Renal cortical epithelial cell (primary cell): Measurements from ENCODE around the gene PBX3. TPM values are rescaled to one million over a fixed set of nuclear protein-coding genes. Genes with fewer than 3 reads are reported as not detected.
"Not testable (repeated sequence)": the region's sequence is repeated elsewhere in the genome, so short reads cannot be mapped to it uniquely, and the experiment has no call there.

ENCODE experiments used
- DNase-seq: peaks from one replicate; pipeline ENCODE4 v3.0.0-alpha.2; 2011; ENCODE audit warnings: low read depth
- total RNA-seq: library from RNA; depleted of rRNA; stranded (reverse); fragments of >200 nt; gene quantifications from 2 replicates; pipeline ENCODE4 v1.2.3, GENCODE V29; 2014

Gene PBX3
- total RNA-seq, 1 donor from 2014 or later, result 15.5 TPM

- DNase-seq, result not testable (repeated sequence)
These were observed 31.5 kb downstream of the PBX3 start for GRCh38 chr9:125778538-125779219.

- DNase-seq, result not testable (repeated sequence)
These were observed 32.0 kb downstream of the PBX3 start for GRCh38 chr9:125779220-125779565.

DNA sequence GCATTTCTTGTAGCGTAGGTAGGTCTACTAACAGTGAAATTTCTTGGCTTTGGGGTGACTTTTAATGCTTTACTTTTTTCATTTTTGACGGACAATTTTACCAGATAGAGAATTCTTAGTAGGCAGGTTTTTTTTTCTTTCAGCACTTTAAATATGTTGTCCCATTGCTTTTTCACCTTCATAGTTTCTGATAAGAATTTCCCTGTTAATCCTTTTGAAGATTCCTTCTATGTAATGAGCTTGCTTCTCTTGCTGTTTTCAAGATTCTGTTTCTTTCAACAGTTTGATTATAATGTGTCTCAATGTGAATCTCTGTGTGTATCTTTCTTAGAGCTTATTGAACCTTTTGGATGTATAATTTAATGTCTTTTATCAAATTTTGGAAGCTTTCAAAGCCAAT is 35.5 kb downstream of the PBX3 start:
- no peak for DNase-seq

DNA sequence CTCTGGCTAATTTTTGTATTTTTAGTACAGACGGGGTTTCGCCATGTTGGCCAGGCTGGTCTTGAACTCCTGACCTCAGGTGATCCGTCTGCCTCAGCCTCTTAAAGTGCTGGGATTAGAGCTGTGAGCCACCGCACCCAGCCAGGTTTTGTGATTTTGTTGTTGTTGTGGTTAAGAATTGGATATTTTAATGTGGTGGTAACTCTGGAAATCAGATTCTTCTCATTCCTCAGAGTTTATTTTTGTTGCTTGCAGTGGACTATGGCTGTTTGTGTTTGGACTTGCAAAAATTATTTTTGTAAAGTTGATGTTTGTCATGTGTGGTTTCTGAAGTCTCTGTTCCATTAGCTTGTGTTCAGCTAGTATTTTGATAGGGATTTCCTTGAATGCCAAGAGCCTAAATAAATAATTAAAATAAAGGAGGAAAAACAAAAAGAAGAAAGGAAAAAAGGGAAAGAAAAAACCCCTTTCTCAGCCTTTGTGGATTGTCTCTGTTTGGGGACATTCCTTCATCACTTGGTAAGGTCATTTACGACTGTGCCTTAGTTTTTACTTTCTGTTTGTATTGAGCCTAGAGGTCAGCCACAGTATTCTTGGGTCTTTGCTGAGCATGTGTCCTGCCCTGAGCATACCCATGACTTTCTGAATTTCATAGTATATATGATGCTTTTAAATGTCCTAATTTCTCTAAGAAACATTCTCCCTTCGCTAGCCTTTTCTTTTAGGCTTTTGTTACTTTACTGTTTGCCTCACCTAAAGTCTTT is 37.3 kb downstream of the PBX3 start:
- peak; percentile 53 for DNase-seq

GRCh38 chr9:125785248-125785751 is 38.1 kb downstream of the PBX3 start:
- DNase-seq, result no peak

GRCh38 chr9:125787715-125788114 is 40.5 kb downstream of the PBX3 start:
- no peak for DNase-seq

- DNase-seq, result no peak
These were observed 42.0 kb downstream of the PBX3 start for GRCh38 chr9:125789196-125789595.

- DNase-seq, result no peak
These were observed 47.5 kb downstream of the PBX3 start for GRCh38 chr9:125794708-125795107.

DNA sequence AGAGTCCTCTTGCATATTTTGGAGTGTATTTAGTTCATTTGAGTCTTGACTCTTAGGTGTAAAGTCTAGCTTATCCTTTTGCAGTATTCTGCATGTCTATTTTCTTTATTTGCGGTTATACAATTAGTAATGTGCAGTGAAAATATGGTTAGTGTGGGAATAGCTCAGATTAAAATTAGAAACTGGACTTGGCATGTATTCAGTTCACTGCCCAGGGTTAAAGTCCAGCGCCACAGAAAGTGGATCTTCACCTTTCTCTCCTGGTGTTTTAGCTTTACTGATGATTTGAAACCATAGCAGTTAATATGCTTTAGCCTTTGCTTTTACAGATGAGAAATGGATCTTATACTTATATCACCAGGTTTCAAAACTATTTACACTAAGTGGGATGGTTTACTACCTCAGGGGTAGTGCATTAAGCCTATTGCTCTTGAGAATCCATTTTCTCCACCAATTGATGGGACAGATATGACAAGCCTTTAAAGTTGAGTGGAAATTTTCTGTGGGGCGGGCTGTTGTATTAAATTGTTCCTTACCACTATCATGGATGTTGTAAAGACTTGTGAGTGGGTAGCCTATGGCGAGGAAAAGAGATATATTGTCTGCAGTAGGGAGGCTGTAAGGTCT is 48.9 kb downstream of the PBX3 start:
- no peak for DNase-seq

DNA sequence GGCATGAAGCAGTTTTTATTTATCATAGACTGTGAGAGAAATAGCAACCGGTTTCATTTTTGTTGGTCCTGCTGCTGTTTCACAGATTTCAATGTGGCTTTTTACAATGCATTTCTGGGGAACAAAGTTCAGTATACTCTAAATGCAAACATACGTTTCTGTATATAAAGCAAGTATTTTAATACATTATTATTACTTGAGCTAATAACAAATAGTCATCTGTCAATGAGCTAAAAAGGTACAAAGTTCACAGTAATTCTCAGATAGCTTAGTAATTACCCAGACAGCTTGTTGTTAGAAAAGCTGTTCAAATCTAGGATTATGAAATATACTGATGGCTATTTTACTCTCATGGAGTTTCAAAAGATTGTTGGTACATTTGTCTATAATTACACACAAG is 50.8 kb downstream of the PBX3 start:
- DNase-seq, result no peak

- DNase-seq, result no peak
These were observed 56.4 kb downstream of the PBX3 start for GRCh38 chr9:125803526-125803925.

DNA sequence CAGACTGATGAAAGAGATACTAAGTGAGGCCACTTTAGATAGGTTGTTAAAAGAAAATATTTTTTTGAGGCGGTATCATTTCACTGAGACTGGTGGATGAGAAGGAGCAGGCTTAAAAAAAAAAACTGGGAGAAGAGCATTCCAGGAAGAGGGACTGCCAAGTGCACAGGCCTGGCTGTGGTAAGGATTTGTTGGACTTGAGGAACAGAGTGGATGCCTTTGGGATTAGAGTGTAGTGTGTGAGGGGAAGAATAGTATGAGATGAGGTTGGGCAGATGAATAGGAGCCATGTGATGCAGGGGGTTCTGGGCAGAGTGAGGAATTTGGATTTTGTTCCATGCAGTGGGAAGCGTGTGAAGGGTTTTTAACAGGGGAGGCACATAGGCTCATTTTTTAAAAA is 57.9 kb downstream of the PBX3 start:
- no peak for DNase-seq

DNA sequence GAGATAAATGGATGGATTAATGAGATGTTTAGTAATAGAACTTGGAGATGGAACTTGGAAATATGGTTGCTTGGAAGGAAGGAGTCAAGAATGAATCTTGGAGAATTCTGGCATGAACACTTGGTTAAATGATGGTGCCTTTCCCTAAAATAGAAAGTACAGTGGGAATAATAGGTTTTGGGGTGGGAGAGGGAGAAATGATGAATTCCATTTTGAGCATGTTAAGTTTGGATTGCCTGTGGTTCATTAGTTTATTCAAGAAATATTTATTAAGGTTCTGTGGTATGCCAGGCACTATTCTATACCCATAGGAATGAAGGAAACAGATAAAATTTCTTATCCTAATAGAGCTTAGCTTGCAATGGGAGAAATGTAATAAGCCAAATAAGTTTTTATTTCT is 58.4 kb downstream of the PBX3 start:
- DNase-seq, result no peak

GRCh38 chr9:125807079-125807478 is 59.9 kb downstream of the PBX3 start:
- peak; percentile 52 for DNase-seq

DNA sequence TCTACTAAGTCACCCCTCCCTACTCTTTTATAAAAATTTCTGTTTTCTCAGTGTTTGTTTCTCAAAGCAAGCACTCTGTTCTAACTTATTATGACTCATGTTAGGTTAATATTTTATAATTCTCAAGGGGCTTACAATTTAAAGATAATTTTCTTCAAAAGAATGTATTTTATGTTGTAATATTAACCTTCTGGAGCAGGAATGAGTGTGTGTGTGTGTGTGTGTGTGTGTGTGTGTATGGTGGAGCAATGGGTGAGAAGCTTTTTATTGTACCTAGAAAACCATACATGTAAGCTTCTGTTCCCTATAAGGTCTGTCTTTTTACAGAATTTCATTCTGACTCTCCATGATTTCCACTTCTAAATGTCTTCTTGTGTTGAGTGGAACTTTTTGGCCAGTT is 63.0 kb downstream of the PBX3 start:
- no peak for DNase-seq

DNA sequence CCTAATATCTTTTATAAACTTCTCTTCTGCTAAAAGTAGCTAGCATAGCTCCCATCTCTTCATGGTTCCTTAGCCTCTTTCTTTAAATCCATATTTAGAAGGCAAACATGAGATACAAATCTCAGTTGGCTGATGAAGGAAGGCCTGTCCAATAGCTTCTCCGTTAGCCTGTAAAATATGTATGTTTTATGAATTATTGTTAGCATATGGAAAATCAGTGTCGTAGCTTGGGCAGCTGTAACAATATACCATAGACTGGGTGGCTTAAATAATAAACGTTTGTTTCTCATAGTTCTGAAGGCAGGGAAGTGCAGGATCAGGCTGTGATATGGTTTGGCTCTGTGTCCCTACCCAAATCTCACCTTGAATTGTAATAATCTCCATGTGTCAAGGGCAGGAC is 63.8 kb downstream of the PBX3 start:
- no peak for DNase-seq

DNA sequence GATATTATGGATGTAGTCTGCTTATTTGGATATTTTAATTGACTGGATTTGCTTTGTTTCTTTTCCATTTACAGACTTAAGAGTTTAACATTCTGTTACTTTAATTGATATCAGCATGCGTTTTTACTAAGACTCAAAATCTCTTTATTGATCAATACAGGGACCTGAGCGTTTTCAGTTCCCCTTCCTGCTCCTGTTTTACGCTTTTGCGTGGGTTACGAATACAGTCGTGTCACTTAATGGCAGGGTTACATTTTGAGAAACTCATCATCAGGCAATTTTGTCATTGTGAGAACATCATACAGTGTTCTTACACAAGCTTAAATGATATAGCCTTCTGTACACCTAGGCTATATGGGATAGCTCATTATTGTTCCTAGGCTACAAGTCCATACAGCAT is 65.2 kb downstream of the PBX3 start:
- DNase-seq, result no peak

- DNase-seq, result peak; percentile 77
These were observed 68.4 kb downstream of the PBX3 start for GRCh38 chr9:125815568-125815967.

DNA sequence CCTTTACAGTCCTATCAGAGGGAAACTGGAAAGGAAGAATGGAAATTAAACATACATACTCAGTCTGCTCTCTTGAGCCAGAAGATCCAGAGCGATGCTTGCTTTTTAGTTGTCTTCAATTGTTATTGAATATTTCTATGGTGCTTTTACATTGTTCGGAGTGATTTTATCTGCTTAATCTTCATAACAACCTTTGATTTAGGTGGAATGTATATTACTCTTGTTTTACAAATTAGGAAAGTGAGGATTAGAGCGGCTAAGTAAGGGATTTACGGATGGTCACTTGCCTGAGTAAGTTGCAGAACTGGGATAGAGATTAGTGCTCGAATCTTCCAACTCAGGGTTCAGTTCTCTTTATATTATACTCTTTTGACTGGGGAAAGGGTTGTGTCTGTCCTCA is 69.1 kb downstream of the PBX3 start:
- no peak for DNase-seq

DNA sequence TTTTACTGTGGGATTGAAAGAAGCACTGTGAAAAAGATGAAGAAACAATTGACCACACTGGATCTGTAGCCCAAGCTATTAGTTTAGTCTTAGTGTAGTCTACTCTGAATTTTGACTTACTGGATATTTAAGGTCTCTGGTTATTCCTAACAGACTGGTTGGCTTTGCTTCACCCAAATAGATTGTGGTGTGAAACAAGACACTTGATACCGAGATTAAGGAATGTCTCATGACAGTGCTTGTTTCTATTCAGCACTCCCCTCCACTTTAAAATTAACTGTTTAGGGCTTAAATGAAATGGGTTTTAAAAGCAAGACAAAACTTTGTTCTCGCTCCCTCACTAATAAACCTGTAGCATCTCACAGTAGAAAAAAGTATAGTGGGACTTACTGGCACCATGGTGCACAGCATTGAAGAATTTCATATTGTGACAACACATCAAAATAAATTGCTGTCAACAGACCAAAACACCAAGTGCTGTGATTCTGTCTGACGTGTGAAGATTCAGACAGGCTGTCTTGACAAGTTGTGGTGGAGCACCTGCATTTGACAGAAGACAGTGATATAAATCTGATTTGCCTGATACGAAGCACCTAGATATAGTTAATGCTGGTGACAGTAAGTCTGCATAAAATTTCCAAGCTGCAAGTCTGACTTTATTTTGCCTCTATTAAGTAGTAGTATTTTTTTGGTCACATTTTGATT is 73.1 kb downstream of the PBX3 start:
- DNase-seq, result no peak

GRCh38 chr9:125821078-125821477 is 73.9 kb downstream of the PBX3 start:
- DNase-seq, result no peak

GRCh38 chr9:125822160-125822559 is 75.0 kb downstream of the PBX3 start:
- no peak for DNase-seq
